HEK293T (cell line): ENCODE results near the gene MED15.

Experiments used
- ELF4 ChIP-seq: fragments of 450-650 bp; IDR thresholded peaks from 2 replicates; pipeline ENCODE4 v1.6.1; 2017; ENCODE audit warnings: antibody characterized with exemption
- SP1 ChIP-seq: fragments of 450-650 bp; IDR thresholded peaks from 2 replicates; pipeline ENCODE4 v1.6.1; 2017

DNA sequence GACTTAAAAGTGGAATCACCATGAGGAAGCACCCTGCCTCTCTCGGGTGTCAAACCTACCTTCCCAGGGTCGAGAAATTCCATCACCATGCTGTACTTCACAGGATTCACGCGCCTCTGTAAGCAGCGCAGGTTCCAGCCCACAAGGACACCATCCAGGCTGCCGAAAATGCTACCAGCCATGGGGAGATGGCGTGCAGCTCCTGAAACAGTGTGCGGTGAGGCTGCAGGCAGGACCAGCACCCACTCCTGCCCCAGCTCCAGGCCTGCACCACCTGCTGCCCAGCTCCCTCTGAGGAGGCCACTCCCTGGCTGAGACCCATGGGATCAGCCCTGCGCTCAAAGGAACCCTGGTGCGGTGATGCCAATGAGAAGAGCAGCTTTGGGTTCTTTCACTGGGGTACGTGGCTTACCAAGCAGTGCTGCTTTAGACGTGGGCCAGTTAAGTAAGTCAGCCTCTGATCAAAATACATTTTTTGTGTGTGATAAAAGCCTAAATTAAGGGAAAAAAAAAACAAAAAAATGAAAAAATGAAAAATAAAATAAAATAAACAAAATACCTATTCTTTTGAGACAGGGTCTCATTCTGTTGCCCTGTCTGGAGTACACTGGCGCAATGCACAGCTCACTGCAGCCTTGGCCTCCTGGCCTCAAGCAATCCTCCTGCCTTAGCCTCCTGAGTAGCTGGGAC, 115.4 kb downstream of the MED15 start:
- TF ChIP-seq SP1 (no peak), ELF4 (no peak)
